GM10248 (cell line): Measurements from ENCODE around the gene APOBEC4.

Source experiments
- CTCF ChIA-PET: fragments of 300-600 bp; sonication (Branson Sonifier 250); formaldehyde crosslinking; extraction: SDS; loops from one replicate; lab custom pipeline; 2021; ENCODE audit warnings: antibody characterized with exemption; lab: Yijun Ruan, JAX
- POLR2A ChIA-PET: fragments of 350-650 bp; sonication (Branson Sonifier 250); formaldehyde crosslinking; extraction: SDS; loops from one replicate; lab custom pipeline; 2020; ENCODE audit warnings: antibody characterized with exemption; lab: Yijun Ruan, JAX
- DNase-seq: peaks from one replicate; pipeline ENCODE4 v3.0.0; 2012; ENCODE audit errors: extremely low spot score
- CTCF ChIP-seq: IDR thresholded peaks from 2 replicates; pipeline ENCODE4 v1.5.1; 2012; ENCODE audit warnings: mild to moderate bottlenecking, low read depth; ENCODE audit errors: extremely low read depth, missing control alignments, control extremely low read depth

Gene APOBEC4

GRCh38 chr1:183696981-183697380 lies 43.9 kb upstream of the APOBEC4 start:
- ChIA-PET CTCF (interaction anchor here (4.4 kb wide), 1 partner anchor 12 kb away, joined by 58 read pairs; no protein-coding TSS in a partner anchor), POLR2A (no interaction called here)
- TF ChIP-seq CTCF: no peak
- DNase-seq: no peak

DNA sequence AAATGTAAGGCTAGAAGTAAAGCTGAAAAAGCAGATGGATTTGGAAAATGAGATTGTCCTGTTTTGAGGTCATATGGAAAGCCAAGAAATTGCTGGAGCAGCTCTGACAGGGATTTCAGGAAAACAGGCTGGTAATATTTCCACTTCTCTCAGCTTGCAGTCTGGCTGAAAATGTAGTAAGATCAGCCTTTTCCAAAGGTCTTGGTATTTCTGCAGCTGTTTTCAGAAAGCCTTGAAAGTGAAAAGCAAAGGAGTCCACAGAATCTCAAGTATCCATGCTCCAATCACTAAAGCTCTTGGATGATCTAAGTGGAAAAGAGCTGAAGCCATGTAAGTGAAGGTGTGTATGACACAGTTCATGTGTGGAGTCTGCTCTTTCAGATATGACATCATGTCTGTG lies 41.6 kb upstream of the APOBEC4 start:
- POLR2A ChIA-PET: no interaction called here
- DNase-seq: no peak
- no peak for TF ChIP-seq CTCF
- CTCF ChIA-PET: interaction anchor here (0.8 to 7.2 kb wide), 8 partner anchors 10 to 221 kb away, joined by 3 to 58 read pairs (median 3); partner anchors contain the start of gene APOBEC4

- POLR2A ChIA-PET: interaction anchor here (0.6 kb wide), 1 partner anchor 54 kb away, joined by 3 read pairs; no protein-coding TSS in a partner anchor
- CTCF ChIA-PET: interaction anchor here (0.7 to 7.2 kb wide), 11 partner anchors 9 to 222 kb away, joined by 3 to 58 read pairs (median 3); partner anchors contain the start of gene APOBEC4
- no peak for DNase-seq
- no peak for TF ChIP-seq CTCF
These were observed 41.0 kb upstream of the APOBEC4 start for GRCh38 chr1:183694066-183694465.

- ChIA-PET CTCF (interaction anchor here (0.7 to 7.2 kb wide), 9 partner anchors 9 to 223 kb away, joined by 3 to 58 read pairs (median 3); partner anchors contain the start of gene APOBEC4), POLR2A (interaction anchor here (0.6 kb wide), 1 partner anchor 54 kb away, joined by 3 read pairs; no protein-coding TSS in a partner anchor)
- peak; percentile 38 for DNase-seq
- TF ChIP-seq CTCF: no peak
These were observed 40.4 kb upstream of the APOBEC4 start for GRCh38 chr1:183693521-183693920.

GRCh38 chr1:183689762-183690204 lies 36.7 kb upstream of the APOBEC4 start:
- POLR2A ChIA-PET: no interaction called here
- CTCF ChIA-PET: interaction anchor here (0.7 to 7.2 kb wide), 4 partner anchors 15 to 230 kb away, joined by 3 to 36 read pairs (median 5); partner anchors contain the start of gene APOBEC4
- no peak for TF ChIP-seq CTCF
- DNase-seq: peak; percentile 22

- no peak for DNase-seq
- CTCF ChIA-PET: interaction anchor here (1.6 to 6.1 kb wide), 2 partner anchors 35 to 227 kb away, joined by 6 to 118 read pairs; partner anchors contain the start of gene APOBEC4
- POLR2A ChIA-PET: no interaction called here
- TF ChIP-seq CTCF: no peak
These were observed 35.4 kb upstream of the APOBEC4 start for GRCh38 chr1:183688341-183689060.
